Transverse colon (tissue), 3 donors: ENCODE results near the gene JDP2.

ENCODE experiments used
- POLR2A ChIP-seq: fragments of 450-650 bp; IDR thresholded peaks from one replicate; pipeline ENCODE4 v1.6.1; 2016; ENCODE audit warnings: antibody characterized with exemption, mild to moderate bottlenecking, moderate library complexity
- TF ChIP-seq, protein P1 (sequence below), 5 experiments: fragments of 200-600 bp in 3 of 5; fragments of 450-650 bp in 2 of 5; sonication (generic) in 3 of 5; IDR thresholded peaks; 1 replicate in 2 of 5; 2 replicates in 3 of 5; pipeline ENCODE4 v1.5.1; 2016 to 2017; ENCODE audit warnings: antibody characterized with exemption in 5 of 5, inconsistent platforms in 3 of 5, mild to moderate bottlenecking in 2 of 5, moderate library complexity in 1 of 5

DNA sequence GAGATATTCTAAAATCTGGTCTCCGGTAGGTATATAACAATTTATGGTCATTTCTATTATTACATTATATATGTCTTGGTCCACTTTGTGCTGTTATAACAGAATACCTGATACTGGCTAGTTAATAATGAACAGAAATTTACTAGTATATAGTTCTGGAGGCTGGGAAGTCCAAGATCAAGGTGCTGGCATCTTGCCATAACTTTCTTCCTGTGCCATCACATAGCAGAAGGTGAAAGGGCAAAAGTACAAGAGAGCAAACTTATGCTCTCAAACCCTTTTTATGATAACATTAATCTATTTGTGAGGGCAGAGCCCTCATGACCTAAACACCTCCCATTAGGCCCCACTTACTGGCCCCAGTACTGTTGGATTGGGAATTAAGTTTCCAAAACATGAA lies 76.6 kb downstream of the JDP2 start:
- TF ChIP-seq POLR2A, result no peak
- TF ChIP-seq, protein P1, sequence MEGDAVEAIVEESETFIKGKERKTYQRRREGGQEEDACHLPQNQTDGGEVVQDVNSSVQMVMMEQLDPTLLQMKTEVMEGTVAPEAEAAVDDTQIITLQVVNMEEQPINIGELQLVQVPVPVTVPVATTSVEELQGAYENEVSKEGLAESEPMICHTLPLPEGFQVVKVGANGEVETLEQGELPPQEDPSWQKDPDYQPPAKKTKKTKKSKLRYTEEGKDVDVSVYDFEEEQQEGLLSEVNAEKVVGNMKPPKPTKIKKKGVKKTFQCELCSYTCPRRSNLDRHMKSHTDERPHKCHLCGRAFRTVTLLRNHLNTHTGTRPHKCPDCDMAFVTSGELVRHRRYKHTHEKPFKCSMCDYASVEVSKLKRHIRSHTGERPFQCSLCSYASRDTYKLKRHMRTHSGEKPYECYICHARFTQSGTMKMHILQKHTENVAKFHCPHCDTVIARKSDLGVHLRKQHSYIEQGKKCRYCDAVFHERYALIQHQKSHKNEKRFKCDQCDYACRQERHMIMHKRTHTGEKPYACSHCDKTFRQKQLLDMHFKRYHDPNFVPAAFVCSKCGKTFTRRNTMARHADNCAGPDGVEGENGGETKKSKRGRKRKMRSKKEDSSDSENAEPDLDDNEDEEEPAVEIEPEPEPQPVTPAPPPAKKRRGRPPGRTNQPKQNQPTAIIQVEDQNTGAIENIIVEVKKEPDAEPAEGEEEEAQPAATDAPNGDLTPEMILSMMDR (IDR thresholded peaks at IDR 0.05), result no peak
